Measurements from ENCODE around the gene HOXA5.

Gene HOXA5

GRCh38 chr7:27143023-27143949 is at the start of gene HOXA5:
Gene HOXA5 (minus strand): TSS chr7:27143681. CDS start chr7:27143607, 74 bp downstream.
- no peak for TF ChIP-seq CTCF (IDR thresholded peaks at IDR 0.05; ENCODE audit: borderline replicate concordance, insufficient read depth, low read depth, low read length)
- H3K4me3 ChIP-seq (ENCODE audit: low read depth, low read length), result no peak within 1 kb of the TSS

- no peak for TF ChIP-seq CTCF (IDR thresholded peaks at IDR 0.05; ENCODE audit: borderline replicate concordance, insufficient read depth, low read depth, low read length)
- H3K4me3 ChIP-seq (ENCODE audit: low read depth, low read length), result no peak overlapping the region
Observed at GRCh38 chr7:27192546-27193334, 49.3 kb upstream of the HOXA5 start.

GRCh38 chr7:27191833-27192545 is 48.5 kb upstream of the HOXA5 start:
- H3K4me3 ChIP-seq (ENCODE audit: low read depth, low read length), result no peak overlapping the region
- no peak for TF ChIP-seq CTCF (IDR thresholded peaks at IDR 0.05; ENCODE audit: borderline replicate concordance, insufficient read depth, low read depth, low read length)

GRCh38 chr7:27191161-27191731 is 47.8 kb upstream of the HOXA5 start:
- H3K4me3 ChIP-seq (ENCODE audit: low read depth, low read length), result no peak overlapping the region
- no peak for TF ChIP-seq CTCF (IDR thresholded peaks at IDR 0.05; ENCODE audit: borderline replicate concordance, insufficient read depth, low read depth, low read length)

- TF ChIP-seq CTCF (IDR thresholded peaks at IDR 0.05; ENCODE audit: borderline replicate concordance, insufficient read depth, low read depth, low read length), result no peak
- H3K4me3 ChIP-seq (ENCODE audit: low read depth, low read length), result no peak overlapping the region
Observed at GRCh38 chr7:27189997-27190748, 46.7 kb upstream of the HOXA5 start.
